GM18870 (cell line): ENCODE results near the gene ZNF593.
A peak's percentile ranks its signal among the peaks of the same experiment; 100 is the strongest.

Source experiments
- ATAC-seq: cut with Tn5 transposase; IDR thresholded peaks from one replicate; pipeline ENCODE4 v1.9.1; 2021; ENCODE audit warnings: moderate library complexity; ENCODE audit not compliant: unreplicated experiment

ZNF593 gene

DNA sequence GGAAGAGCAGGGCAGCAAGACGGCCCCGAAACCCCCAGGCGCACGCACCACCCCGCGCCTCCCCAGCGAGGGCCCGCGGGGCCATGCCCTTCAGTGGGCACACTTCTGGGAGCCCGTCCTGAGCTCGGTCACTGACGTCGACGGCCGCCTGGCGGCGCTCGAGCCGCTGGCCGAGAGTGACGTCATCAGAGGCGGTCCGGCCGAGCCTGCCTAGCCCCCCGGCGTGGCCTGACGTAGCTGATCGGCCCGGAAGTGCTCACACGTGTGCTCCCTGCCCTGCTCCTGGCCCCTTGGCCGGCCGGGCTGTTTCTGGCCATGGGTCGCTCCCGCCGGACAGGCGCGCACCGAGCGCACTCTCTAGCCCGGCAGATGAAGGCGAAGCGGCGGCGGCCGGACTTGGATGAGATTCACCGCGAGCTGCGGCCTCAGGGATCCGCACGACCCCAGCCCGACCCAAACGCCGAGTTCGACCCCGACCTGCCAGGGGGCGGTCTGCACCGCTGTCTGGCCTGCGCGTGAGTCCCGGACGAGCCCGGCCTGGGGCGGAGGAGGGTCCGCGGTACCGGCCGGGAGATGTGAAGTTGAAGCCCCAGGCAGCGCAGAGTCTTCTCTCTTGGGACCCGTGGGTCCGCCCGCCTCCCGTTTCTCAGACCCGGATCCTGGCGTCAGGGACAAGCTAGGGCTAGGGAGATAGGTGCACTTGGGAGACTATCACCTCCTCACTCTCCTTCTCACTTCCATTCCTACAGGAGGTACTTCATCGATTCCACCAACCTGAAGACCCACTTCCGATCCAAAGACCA is at the start of gene ZNF593:
Gene ZNF593 (plus strand): TSS at position 240 of the 803 bp plus-strand sequence. CDS start 76 bp downstream, at position 316.
- ATAC-seq, result peak; percentile 62

DNA sequence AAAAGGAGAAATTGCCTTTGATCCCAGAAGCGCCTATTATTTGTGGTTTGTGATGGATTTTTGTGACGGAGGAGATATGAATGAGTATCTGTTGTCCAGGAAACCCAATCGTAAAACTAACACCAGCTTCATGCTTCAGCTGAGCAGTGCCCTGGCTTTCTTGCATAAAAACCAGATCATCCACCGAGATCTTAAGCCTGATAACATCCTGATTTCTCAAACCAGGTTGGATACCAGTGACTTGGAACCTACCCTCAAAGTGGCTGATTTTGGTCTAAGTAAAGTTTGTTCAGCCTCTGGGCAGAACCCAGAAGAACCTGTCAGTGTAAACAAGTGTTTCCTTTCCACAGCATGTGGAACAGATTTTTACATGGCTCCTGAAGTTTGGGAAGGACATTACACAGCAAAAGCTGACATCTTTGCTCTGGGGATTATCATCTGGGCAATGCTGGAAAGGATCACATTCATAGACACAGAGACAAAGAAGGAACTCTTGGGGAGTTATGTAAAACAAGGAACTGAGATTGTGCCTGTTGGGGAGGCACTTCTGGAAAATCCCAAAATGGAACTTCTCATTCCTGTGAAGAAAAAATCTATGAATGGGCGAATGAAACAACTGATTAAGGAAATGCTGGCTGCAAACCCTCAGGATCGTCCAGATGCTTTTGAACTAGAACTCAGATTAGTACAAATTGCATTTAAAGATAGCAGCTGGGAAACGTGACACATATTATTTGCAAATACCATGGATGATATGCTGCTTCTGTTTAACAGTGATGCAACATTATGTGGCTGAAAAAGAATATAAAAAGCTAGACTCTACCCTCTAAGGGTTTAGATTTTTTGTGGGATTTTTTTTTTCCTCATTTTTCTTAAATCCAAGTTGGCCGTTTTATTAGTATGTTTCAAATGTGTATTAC is 47.6 kb upstream of the ZNF593 start:
- no peak for ATAC-seq

DNA sequence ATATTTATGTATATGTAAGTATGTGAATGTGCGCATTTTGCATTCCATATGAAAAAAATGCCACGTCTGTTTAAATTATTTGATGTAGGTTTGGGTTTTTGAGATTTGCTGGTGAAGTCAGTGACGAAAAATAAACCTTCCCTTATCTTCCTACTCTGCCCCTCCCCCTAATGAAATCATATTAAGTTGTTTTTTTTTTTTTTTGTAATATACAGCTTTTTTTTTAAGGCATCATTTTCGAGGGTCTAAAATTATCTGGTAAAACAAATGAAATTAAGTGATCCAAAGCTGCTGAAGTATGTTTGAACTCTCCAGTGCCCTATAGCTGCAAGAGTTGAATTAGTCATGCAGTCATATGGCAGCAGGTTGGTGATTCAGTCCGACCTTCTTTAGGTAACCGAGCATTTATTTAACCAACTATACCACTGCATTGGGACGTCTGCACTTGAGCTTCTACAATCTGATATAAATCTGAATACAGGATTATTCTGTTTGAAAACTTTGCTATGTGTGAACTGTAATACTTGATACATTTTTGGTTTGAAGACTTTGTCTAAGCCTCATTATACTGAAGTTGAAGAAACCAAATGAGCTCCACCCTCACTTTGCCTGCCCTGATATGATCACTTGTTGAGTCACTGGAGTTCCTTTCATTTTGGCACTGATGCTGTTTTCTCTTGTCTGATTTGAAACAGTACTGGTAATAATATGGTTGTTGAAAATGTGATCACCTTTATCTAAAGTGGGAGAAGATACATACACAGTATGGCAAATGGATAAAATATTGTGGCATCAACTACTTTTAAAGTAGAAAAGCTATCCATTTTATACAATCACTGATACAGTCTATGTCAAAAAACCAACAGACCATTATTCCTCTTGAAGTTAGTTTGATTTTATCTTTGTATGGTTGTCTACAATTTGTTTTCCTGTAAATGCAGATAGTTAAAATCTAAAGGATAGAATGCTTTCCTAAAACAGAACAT is 46.4 kb upstream of the ZNF593 start:
- no peak for ATAC-seq

DNA sequence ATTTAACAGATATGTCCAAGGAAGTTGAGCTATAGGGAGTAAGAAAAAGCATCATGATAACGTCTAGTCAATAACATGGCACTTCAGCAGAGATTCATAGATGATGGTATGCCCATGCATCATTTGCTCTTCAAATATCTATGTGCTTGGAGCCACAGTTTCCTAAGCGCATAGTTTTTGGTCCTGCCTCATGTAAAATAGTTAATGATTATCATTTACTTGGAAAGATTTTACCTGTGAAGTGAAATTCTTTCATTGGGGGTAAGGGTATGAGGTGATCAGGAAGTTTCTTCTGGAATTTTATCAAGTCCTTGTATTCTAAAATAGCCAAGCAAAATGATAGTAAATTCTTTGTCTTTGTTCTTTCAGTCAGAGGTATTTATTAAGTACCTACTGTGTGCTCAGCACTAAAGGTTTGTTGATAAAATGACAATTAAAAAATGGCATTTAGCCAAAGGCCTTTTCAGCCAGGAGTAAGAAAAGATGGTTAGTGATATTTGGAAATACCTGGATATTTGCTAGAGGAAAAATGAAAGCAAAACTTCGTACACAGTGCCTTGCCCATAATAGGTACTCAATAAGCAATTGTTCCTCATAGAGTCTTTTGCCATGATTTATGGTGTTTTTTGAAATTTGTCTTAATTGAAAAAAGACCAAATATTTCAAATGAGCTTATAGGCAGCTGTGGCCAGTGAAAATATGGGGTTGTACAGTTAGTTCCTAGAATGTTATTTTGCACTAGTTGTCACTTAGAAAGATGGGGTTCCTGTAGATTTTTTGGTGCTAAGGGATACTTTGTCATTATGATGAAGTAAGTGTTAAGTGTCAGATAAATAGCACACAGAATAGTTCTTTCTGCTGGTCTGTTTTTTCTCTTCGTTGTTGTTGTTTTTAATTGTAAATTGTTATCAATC is 45.0 kb upstream of the ZNF593 start:
- no peak for ATAC-seq

DNA sequence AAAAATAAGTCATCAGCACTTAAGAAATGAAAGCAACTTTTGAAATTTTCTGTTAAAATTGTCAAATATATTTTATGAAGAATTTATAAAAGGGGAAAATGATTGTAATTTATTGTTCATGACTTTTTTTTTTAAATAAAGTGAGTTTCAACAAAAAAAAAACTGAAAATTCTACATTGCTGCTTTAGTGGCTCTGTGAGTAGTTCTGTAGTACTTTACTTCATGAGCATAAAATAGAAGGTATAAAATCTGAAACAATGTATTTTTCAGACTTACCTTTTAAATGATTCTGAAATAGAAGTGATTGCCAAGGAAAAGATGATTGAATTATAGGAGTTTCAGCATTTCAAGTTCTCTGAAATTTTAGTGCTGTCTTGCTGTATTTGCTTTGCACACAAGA is 44.3 kb upstream of the ZNF593 start:
- no peak for ATAC-seq

DNA sequence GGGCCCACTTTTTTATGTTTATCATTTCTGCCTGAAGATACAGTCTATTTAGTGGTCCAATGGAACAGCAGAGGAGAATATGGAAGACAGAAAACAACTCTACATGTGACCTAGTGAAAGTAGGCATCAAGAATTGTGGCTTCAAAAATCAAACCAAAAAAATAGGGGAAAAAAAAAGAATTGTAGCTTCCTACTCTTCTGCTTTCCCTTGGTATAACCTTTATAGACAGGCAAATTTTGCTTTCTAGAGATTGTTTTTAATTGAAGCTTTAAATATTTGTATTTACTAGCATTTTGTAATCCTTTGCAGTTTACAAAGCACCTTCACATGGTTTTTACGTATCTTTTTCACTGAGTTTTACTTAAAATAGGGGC is 43.8 kb upstream of the ZNF593 start:
- no peak for ATAC-seq

DNA sequence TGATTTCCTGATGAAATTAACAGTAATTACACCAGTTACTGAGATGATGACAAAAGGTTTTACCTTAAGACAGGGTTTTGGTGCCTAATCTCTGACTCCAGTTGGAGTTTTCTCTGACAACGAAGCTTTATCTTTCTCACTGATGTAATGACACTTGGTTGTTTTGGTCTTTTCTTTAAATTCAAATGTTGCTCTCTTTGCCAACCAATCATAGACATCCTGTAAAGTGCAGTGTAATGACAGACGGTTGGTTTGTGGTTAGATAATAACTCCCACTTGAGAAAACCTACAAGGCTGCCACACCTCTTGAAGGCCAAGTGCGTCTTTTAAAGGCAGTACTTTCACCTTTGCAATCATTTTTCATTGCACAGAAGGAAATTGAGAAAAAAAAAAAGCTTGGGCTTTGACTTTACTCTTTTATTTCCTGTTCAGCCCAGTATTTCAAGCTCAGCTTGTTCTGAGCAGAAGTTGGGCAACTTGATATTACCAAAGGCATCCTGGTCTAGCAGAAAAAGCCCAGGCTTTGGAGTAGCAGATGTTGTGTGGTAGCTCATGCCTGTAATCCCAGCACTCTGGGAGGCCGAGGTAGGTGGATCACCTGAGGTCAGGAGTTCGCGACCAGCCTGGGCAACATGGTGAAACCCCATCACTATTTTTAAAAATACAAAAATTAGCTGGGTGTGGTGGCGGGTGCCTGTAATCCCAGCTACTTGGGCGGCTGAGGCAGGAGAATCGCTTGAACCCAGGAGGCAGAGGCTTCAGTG is 43.2 kb upstream of the ZNF593 start:
- ATAC-seq, result no peak

DNA sequence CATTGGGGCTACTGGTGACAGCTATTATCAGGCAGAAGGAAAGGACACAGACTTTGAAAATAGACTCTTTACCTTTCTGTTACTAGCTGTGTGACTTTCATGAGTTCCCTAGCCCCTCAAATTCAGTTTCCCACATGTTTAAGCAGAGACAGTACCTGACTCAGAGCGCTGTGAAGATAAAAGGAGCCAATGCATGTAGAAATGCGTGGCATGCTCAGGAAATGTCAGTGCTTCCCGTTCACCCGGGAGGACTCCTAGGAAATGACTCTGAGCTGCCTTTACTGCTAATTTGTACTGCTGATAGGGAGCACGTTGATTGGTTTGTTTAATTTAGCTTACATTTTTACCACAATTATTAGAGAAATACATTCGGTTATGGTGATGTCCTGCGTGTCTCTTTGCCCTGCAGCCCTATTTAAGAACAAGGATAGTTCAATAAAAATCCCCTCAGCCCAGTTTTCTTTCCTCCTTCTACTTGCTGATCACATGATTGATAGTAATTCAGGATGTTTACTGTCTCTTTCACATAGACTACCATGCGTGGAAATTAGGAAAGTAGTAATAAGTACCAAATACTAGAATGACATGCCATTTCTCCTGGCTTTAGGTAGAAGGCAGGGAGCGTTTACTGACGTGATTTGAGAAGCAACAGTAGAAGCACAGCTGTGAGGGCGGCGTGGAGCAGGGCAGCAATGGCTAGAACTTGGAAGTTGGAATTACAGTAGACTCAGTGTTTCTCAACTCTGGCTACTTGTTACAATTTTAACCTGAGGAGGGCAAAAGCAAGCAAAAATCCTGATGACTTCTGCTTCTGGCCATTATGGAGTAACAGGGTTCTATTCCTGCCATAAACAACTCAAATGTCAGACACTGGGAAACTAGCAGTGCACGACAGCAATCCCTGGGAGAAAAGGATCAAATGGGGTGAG is 42.2 kb upstream of the ZNF593 start:
- ATAC-seq, result no peak

DNA sequence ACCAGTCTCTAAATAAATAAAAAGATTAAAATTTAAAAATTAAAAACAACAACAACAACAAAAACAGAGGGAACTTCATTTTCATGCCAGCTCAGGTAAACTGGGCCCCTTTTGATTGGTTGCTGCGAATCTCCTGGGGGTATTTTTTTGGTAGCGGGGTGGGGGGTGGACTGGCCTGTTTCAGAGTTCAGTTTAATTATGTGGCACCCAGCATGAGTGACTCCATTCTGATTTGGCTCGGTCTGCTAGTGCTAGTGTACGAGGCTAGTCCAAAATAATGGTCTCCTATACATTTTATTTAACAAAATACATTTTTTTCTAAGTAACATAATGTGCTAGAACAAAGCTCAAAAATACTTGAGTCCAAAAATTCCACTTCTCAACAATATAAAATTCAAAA is 39.9 kb upstream of the ZNF593 start:
- ATAC-seq, result no peak

DNA sequence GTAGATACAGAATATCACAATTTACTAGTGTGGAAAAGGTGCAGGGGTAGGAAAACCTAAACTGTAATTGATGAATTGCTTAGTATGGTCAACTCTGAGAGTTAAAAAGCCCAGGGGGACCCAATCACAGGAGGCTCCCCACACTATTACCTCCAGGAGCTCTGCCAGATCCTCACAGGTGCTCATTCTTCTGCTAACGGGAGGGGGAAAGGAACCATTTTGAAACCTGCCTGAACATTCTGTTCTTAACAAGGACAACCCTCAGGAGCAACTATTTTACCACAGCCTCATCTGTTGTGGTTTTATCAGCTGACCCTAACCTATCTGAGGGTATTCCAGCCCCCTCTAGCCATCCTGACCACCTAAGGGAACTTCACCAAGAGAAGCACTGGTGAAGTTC is 39.0 kb upstream of the ZNF593 start:
- ATAC-seq, result no peak

DNA sequence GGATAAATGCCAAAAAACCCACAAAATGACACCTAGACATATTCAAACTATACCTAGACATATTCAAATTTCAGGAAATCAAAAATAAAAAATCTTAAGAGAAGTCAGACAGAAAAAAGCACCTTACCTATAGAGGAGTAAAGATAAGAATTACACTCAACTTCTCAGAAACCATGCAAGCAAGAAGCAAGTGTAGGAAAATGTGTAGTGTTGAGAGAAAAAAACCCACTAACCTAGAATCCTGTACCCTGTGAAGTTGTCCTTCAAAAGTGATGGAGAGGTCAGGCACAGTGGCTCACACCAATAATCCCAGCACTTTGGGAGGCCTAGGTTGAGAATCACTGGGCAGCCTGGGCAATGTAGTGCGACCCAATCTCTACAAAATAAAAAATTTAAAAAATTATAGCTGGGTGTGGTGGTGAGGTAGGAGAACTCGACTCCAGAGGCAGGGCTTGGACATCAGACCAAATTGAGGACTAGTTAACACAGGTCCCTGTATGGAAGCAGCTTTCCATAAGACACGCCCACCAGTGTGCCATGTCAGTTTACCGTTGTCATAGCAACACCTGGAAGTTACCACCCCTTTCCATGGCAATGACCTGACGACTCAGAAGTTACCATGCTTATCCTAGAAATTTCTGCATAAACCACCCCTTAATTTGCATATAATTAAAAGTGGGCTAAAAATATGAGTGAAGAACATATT is 37.4 kb upstream of the ZNF593 start:
- no peak for ATAC-seq

DNA sequence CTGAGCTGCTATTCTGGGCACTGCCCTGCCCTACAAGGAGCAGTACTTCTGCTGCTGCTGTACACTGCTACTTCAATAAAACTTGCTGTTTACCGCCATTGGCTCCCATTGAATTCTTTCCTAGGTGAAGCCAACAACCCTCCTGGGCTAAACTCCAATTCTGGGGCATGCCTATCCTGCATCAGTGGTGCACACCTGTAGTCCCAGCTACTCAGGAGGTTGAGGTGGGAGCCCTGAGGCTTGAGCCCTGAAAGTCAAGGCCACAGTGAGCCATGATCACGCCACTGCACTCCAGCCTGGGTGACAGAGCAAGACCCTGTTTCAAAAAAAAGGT is 36.9 kb upstream of the ZNF593 start:
- no peak for ATAC-seq

DNA sequence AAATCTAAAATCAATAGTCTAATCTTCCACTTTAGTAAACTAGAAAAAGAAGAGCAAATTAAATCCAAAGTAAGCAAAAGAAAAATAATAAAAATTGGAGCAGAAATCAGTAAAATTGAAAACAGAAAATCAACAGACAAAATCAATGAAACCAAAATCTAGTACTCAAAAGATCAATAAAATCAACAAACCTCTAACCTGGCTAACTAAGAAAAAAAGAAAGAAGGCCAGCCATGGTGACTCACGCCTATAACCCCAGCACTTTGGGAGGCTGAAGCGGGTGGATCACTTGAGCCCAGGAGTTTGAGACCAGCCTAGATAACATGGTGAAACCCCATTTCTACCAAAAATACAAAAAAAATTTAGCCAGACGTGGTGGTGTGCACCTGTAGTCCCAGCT is 35.2 kb upstream of the ZNF593 start:
- no peak for ATAC-seq

DNA sequence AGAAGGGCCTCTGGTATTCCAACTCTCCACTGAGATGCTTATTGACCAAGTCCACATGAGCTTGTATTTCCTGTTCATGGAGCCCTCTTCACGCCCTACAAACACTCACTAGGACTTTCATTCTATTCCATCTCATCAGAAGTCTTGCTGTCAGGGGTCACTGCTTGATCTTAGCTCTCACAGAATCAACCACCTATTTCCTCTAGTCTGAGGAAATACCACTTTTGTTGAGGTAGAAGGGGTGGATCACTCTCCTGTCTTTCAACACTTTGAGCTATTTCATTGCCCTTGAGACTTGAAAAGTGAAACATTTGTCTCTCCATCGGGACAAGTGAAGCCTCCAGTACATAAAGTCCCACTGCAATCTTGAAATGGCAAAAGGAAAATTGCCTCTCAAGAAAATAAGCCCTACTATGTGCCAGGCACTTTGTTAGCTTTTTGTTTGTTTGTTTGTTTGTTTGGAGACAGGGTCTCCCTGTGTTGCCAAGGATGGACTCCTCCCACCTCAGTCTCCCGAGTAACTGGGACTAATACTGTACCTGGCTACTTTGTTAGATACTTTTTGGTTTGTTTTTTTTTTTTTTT is 30.6 kb upstream of the ZNF593 start:
- no peak for ATAC-seq

DNA sequence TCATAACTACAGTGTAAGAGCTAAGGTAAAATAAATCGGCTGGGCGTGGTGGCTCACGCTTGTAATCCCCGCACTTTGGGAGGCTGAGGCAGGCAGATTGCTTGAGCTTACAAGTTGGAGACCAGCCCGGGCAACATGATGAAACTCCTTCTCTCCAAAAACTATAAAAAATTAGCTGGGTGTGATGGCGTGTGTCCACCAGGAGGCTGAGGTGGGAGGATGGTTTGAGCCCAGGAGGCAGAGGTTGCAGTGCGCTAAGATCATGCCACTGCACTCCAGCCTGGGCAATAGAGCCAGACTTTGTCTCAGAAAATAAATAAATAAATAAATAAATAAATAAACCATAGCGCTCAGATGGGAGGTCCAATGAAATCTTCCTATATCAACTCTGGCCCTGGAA is 27.5 kb upstream of the ZNF593 start:
- ATAC-seq, result no peak

DNA sequence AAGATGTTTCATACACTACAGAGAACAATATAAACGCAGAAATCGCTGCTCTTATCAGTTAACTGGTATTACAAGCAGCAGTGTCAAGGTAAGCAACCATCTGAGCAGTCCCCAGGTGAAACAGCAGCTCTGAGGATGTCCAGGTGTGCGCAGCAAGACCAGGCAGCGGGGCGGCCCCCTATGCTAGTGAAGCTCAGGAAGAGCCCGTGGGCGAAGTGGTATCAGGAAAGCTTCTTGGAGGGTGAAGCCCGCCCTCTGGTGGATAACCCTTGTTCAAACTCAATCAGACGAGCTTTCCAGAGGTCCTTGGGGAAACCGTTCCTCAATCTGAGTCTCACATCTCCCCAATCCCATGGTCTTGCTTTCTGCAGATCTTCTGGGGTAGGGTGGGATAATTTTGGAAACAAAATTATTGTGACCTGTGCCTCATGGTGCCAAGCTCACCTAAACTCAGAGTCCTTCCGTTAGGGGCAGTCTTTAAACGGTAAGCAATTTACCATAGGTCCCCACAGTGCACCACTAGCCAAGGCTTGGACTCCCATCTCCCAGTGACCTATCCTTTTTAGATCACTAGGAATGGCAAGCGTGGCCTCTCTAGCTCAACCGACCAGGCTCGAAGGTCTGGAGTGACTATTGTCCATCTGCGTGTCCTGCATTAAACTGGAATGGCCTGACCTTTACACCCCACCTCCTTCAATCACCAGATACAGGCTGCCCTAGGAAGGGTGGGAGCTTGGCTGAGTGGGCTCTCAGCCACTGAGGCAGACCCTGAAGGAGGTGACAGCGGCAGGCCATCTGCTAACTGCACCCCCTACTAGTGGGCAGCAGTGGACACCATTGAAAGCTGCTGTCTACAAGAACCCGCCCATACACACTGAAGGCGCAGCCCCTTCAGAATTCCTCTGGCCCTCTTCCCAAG is 24.4 kb upstream of the ZNF593 start:
- no peak for ATAC-seq
